Stimulated activated naive CD8-positive, alpha-beta T cell treated with anti-CD3 and anti-CD28 coated beads, Interleukin-15, Interleukin-2, amounts not matched to agents 100 ng/mL and 50 ng/mL, for 24 hours (primary cell): ENCODE results near the gene DNAH17.

Experiments used
- H3K27ac Mint-ChIP-seq: one replicate; pipeline ENCODE4 v1.8.0; 2021; ENCODE audit warnings: mild to moderate bottlenecking, mixed read lengths
- H3K27me3 Mint-ChIP-seq: one replicate; pipeline ENCODE4 v1.8.0; 2021; ENCODE audit warnings: mixed read lengths
- H3K36me3 Mint-ChIP-seq: one replicate; pipeline ENCODE4 v1.8.0; 2021; ENCODE audit warnings: low read depth, mixed read lengths
- H3K4me1 Mint-ChIP-seq: one replicate; pipeline ENCODE4 v1.8.0; 2021; ENCODE audit warnings: low read depth, mixed read lengths
- H3K4me3 Mint-ChIP-seq: one replicate; pipeline ENCODE4 v1.8.0; 2021; ENCODE audit warnings: mild to moderate bottlenecking, mixed read lengths
- H3K9me3 Mint-ChIP-seq: one replicate; pipeline ENCODE4 v1.8.0; 2021; ENCODE audit warnings: mixed read lengths

Gene DNAH17

DNA sequence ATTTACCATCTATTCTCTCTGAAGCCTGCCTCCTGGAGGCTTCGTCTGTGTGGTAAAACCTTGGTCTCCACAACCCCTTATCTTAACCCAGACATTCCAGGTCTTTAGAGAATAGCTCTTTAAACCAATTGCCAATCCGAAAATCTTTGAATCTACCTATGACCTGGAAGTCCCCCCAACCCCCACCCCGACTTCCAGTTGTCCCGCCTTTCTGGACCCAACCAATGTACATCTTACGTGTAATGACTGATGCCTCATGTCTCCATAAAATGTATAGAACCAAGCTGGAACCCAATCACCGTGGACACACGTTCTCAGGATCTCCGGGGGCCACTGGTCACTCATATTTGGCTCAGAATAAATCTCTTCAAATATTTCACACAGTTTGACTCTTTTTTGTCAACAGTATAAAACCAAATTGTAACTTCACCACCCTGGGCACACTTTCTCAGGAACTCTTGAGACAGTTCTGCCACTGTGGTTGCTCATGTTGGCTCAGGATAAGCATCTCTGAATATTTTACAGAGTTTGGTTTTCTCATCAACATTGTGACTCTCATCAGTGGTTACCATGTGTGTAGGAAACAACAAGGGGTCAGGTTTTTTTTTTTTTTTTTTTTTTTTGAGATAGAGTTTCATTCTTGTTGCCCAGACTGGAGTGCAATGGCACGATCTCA, 18.1 kb upstream of the DNAH17 start:
- H3K4me1 Mint-ChIP-seq = peaks cover 13% of the 10 kb centered on the region
- no peak overlapping the region for H3K27ac Mint-ChIP-seq
- no peak overlapping the region for H3K4me3 Mint-ChIP-seq
- H3K36me3 Mint-ChIP-seq = no peaks in the 10 kb centered on the region
- H3K27me3 Mint-ChIP-seq = peaks cover 21% of the 10 kb centered on the region
- H3K9me3 Mint-ChIP-seq = no peaks in the 10 kb centered on the region

GRCh38 chr17:78592991-78593329, 15.8 kb upstream of the DNAH17 start:
- no peaks in the 10 kb centered on the region for H3K36me3 Mint-ChIP-seq
- no peak overlapping the region for H3K27ac Mint-ChIP-seq
- no peaks in the 10 kb centered on the region for H3K9me3 Mint-ChIP-seq

DNA sequence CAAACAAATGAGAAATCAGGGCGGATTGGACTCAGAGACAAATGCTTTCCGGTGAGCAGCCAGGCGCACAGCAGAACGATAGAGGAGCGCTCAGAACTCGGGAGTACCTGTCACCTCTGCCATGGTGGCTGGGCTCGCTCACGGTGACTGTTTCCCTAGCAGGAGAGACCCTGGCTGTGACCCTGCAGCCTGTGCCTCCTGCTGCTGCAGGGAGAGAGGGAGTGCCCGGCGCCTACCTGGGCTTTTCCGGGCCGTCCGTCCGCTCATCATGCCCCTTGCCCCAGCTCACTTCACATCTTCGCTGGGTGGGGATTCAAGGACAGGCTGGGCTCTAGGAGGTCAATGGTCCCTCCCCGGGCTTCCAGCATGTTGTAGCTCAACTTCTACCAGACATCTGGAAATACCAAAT, 14.1 kb upstream of the DNAH17 start:
- H3K36me3 Mint-ChIP-seq = no peaks in the 10 kb centered on the region
- H3K4me3 Mint-ChIP-seq = no peak overlapping the region
- H3K4me1 Mint-ChIP-seq = peaks cover 13% of the 10 kb centered on the region
- no peaks in the 10 kb centered on the region for H3K9me3 Mint-ChIP-seq
- peaks cover 17% of the 10 kb centered on the region for H3K27me3 Mint-ChIP-seq
- H3K27ac Mint-ChIP-seq = no peak overlapping the region

More at GRCh38 chr17:78592991-78593329, 15.8 kb upstream of the DNAH17 start:
- Mint-ChIP-seq H3K27me3 (peaks cover 17% of the 10 kb centered on the region), H3K4me1 (peaks cover 13% of the 10 kb centered on the region), H3K4me3 (no peak overlapping the region)

GRCh38 chr17:78589885-78590284, 12.7 kb upstream of the DNAH17 start:
- Mint-ChIP-seq H3K9me3 (no peaks in the 10 kb centered on the region), H3K4me1 (peaks cover 13% of the 10 kb centered on the region), H3K4me3 (no peak overlapping the region), H3K27me3 (peaks cover 11% of the 10 kb centered on the region), H3K27ac (no peak overlapping the region), H3K36me3 (no peaks in the 10 kb centered on the region)

DNA sequence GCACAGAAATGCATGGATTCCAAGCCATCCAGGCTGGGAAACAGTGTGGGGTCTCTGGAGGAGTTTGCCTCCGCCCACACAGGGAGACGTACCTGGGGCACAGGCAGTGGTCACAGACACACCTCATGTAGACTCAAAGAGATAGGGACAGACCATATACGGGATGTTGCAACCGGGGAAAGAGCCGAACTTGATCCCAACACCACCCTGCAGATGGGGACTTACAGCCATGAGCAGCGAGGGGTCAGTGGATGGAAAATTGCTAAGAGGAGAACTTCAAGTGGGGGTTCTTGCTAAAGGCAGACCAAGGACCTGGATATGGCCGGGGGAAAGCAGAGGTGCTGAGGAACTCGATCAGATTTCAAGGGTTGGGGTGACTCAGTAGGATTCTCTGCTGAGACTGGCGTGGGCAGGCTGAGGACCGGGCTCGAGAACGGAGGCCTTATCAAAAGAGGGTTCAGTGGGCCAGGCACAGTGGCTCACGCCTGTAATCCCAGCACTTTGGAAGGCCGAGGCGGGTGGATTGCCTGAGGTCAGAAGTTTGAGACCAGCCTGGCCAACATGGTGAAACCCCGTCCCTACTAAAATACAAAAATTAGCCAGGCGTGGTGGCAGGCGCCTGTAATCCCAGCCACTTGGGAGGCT, 12.0 kb upstream of the DNAH17 start:
- Mint-ChIP-seq H3K4me1 (peaks cover 13% of the 10 kb centered on the region), H3K4me3 (no peak overlapping the region), H3K27ac (no peak overlapping the region), H3K9me3 (no peaks in the 10 kb centered on the region), H3K36me3 (no peaks in the 10 kb centered on the region), H3K27me3 (peaks cover 6% of the 10 kb centered on the region)

DNA sequence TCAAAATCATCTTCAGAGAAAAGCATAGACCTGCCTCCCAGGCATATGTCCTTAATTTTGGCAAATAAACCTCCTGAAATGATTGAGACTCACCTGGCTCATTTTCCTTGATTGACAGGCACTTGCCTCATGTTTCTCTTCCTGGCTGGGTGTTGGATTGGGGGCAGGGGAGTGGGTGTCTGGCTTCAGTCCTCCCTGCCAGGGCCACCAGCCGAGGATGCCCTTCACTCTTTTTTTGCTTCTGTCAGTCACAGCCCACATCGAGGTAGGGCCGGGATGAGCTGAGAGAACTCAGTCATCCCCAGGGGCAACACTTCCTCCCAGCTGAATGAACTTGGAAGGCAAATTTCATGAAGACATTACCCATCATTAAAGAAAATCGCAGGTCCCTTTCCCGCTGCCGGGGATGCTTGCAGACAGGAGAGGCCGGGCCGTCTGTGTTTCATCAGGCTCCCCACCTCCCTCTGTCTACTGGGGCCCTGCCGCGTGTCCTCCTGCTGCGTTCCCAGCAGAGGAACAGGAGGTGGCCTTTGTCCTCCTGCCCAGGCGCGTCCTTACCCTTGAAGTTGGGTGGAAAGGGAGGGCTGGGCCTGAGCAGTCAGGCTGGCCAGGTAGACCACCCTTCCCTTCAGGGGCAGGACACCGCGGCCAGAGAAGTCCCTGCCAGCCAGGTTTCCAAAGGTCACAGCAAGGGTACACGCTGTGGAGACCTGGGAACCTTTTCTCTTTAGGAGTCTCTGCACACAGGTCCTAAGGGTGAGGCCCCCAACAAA, 11.2 kb upstream of the DNAH17 start:
- H3K9me3 Mint-ChIP-seq = no peaks in the 10 kb centered on the region
- no peak overlapping the region for H3K4me3 Mint-ChIP-seq
- H3K27ac Mint-ChIP-seq = no peak overlapping the region
- H3K4me1 Mint-ChIP-seq = peaks cover 13% of the 10 kb centered on the region
- peaks cover 10% of the 10 kb centered on the region for H3K27me3 Mint-ChIP-seq
- H3K36me3 Mint-ChIP-seq = no peaks in the 10 kb centered on the region

- Mint-ChIP-seq H3K36me3 (no peaks in the 10 kb centered on the region), H3K27ac (no peak overlapping the region), H3K4me1 (no peaks in the 10 kb centered on the region), H3K4me3 (no peak overlapping the region), H3K9me3 (no peaks in the 10 kb centered on the region), H3K27me3 (peaks cover 4% of the 10 kb centered on the region)
These were observed 7.9 kb upstream of the DNAH17 start for GRCh38 chr17:78585006-78585630.

DNA sequence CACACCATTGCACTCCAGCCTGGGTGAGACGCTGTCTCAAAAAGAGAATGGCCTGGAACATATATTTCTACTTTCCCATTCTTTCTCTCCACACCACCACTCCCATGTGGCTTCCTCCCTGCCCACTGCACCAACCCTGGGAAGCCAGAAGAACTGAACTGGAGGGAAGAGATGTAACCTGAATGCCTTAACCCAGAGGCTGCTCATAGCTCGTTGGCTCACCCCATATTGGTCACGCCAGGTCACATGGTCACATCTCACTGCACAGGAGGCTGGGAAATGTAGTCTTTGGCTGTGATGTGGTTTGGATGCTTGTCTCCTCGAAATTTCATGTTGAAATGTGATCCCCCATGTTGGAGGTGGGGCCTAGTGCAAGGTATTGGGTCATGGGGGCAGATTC, 5.9 kb upstream of the DNAH17 start:
- H3K27ac Mint-ChIP-seq = no peak overlapping the region
- H3K27me3 Mint-ChIP-seq = peaks cover 4% of the 10 kb centered on the region
- no peaks in the 10 kb centered on the region for H3K4me1 Mint-ChIP-seq
- no peak overlapping the region for H3K4me3 Mint-ChIP-seq
- no peaks in the 10 kb centered on the region for H3K36me3 Mint-ChIP-seq
- H3K9me3 Mint-ChIP-seq = no peaks in the 10 kb centered on the region

DNA sequence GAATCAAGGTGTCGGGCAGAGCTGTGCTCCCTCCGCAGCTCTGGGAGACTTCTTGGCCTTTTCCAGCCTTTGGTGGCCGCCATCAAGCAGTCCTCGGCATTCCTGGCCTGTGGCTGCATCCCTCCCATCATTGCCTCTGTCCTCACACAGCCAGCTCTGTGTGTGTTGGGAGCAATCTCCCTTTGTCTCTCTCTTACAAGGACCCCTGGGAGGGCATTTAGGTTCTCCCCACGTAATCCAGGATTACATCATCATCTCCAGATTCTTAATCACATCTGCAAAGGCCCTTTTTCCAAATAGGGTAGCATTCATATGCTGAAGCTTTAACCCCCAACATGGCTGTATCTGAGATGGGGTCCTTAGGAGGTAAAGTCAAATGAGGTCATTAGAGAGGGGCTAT, 4.1 kb upstream of the DNAH17 start:
- Mint-ChIP-seq H3K9me3 (no peaks in the 10 kb centered on the region), H3K27me3 (peaks cover 4% of the 10 kb centered on the region)

GRCh38 chr17:78580277-78580804, 3.1 kb upstream of the DNAH17 start:
- Mint-ChIP-seq H3K36me3 (no peaks in the 10 kb centered on the region), H3K27ac (no peak overlapping the region), H3K4me1 (no peaks in the 10 kb centered on the region), H3K4me3 (no peak overlapping the region), H3K9me3 (no peaks in the 10 kb centered on the region), H3K27me3 (peaks cover 4% of the 10 kb centered on the region)

More for the DNA sequence above, 4.1 kb upstream of the DNAH17 start:
- Mint-ChIP-seq H3K27ac (no peak overlapping the region), H3K4me3 (no peak overlapping the region), H3K36me3 (no peaks in the 10 kb centered on the region), H3K4me1 (no peaks in the 10 kb centered on the region)

DNA sequence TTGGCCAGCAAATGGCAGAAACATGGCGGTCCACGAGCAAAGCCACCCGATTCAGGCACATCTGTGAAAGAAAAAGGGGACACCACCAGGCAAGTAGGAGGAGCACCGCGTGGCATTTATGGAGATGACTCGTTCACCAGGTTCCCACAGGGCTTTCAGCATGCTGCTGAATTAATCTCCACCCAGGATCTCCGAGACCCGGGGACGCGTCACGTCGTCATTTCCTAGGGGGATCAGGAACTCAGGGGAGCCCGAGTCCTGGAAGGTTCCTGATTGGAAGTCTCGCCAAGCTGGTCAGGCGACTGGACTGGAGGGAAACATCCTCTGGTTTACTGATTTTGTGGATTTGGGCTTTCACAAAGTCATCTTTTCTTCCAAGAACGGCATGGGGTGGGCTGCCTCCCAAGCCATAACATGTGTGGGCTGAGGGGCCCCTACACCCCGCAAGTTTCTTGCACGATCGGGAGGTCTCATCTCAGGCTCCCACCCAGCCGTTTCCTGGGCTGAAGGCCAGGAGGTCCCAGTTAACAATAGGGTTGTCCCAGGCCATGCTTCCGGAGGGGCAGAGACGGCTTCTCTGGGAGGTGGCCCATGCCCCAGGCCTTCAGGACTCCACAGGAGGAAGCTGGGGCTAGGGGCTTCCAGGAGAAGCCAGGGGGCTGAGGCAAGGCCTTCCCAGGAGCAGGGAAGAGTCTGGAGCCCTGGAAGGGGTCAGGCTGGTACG, 645 bp downstream of the DNAH17 start:
- Mint-ChIP-seq H3K9me3 (no peaks in the 10 kb centered on the region), H3K27ac (no peak overlapping the region), H3K4me1 (no peaks in the 10 kb centered on the region), H3K4me3 (no peak overlapping the region), H3K36me3 (no peaks in the 10 kb centered on the region), H3K27me3 (no peaks in the 10 kb centered on the region)

GRCh38 chr17:78575899-78576298, 1.3 kb downstream of the DNAH17 start:
- Mint-ChIP-seq H3K4me3 (no peak overlapping the region), H3K36me3 (no peaks in the 10 kb centered on the region), H3K4me1 (no peaks in the 10 kb centered on the region), H3K27ac (no peak overlapping the region), H3K9me3 (no peaks in the 10 kb centered on the region), H3K27me3 (no peaks in the 10 kb centered on the region)

- no peaks in the 10 kb centered on the region for H3K27me3 Mint-ChIP-seq
- H3K36me3 Mint-ChIP-seq = no peaks in the 10 kb centered on the region
- H3K9me3 Mint-ChIP-seq = no peaks in the 10 kb centered on the region
- H3K4me1 Mint-ChIP-seq = no peaks in the 10 kb centered on the region
- no peak overlapping the region for H3K27ac Mint-ChIP-seq
- H3K4me3 Mint-ChIP-seq = no peak overlapping the region
These were observed 1.9 kb downstream of the DNAH17 start for GRCh38 chr17:78575340-78575739.

DNA sequence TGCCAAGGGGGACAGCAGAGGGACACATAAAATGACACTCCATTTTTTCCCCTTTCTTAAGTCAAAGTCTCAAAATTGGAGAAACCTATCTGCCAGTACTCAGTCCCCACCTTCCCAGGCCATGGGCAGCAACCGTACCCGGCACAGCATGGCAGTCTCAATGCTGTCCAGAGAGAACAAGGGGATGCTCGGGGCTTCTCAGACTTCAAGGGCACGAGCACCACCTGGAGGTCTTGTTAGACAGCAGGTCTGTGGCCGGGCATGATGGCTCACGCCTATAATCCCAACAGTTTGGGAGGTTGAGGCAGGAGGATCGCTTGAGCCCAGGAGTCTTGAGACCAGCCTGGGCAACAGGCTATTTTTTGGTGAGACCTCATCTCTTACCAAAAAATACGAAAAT, 3.2 kb downstream of the DNAH17 start:
- no peaks in the 10 kb centered on the region for H3K4me1 Mint-ChIP-seq

More for the DNA sequence above, 3.2 kb downstream of the DNAH17 start:
- Mint-ChIP-seq H3K27me3 (no peaks in the 10 kb centered on the region), H3K36me3 (no peaks in the 10 kb centered on the region), H3K27ac (no peak overlapping the region), H3K4me3 (no peak overlapping the region), H3K9me3 (no peaks in the 10 kb centered on the region)
